Measurements from ENCODE around the gene IKZF1.

IKZF1 gene

GRCh38 chr7:50308532-50309385, 4.2 kb downstream of the IKZF1 start:
- no peaks in the 10 kb centered on the region for H3K9me3 ChIP-seq (ENCODE audit: control insufficient read depth, insufficient read depth, low read length)
- no peaks in the 10 kb centered on the region for H3K4me1 ChIP-seq (ENCODE audit: insufficient read depth, low read length)
- no peak overlapping the region for H3K9ac ChIP-seq (ENCODE audit: low read depth, low read length)
- no peaks in the 10 kb centered on the region for H3K36me3 ChIP-seq (ENCODE audit: insufficient read depth, low read length)

GRCh38 chr7:50309721-50310120, 5.2 kb downstream of the IKZF1 start:
- H3K9me3 ChIP-seq (ENCODE audit: control insufficient read depth, insufficient read depth, low read length): no peaks in the 10 kb centered on the region
- no peaks in the 10 kb centered on the region for H3K36me3 ChIP-seq (ENCODE audit: insufficient read depth, low read length)
- 0 out of 2 replicates have a peak, but pooled peaks cover 3% of the 10 kb centered on the region for H3K4me1 ChIP-seq (ENCODE audit: insufficient read depth, low read length)
- no peak overlapping the region for H3K9ac ChIP-seq (ENCODE audit: low read depth, low read length)

GRCh38 chr7:50310361-50310760, 5.8 kb downstream of the IKZF1 start:
- Histone ChIP-seq H3K9ac (ENCODE audit: low read depth, low read length) (no peak overlapping the region), H3K36me3 (ENCODE audit: insufficient read depth, low read length) (no peaks in the 10 kb centered on the region), H3K9me3 (ENCODE audit: control insufficient read depth, insufficient read depth, low read length) (no peaks in the 10 kb centered on the region), H3K4me1 (ENCODE audit: insufficient read depth, low read length) (peaks cover 10% of the 10 kb centered on the region; the same call in 1 of the 2 replicates)

GRCh38 chr7:50310956-50311355, 6.4 kb downstream of the IKZF1 start:
- Histone ChIP-seq H3K36me3 (ENCODE audit: insufficient read depth, low read length) (no peaks in the 10 kb centered on the region), H3K9ac (ENCODE audit: low read depth, low read length) (no peak overlapping the region), H3K9me3 (ENCODE audit: control insufficient read depth, insufficient read depth, low read length) (no peaks in the 10 kb centered on the region), H3K4me1 (ENCODE audit: insufficient read depth, low read length) (peaks cover 15% of the 10 kb centered on the region)

GRCh38 chr7:50312250-50313162, 8.0 kb downstream of the IKZF1 start:
- Histone ChIP-seq H3K4me1 (ENCODE audit: insufficient read depth, low read length) (peaks cover 22% of the 10 kb centered on the region), H3K36me3 (ENCODE audit: insufficient read depth, low read length) (no peaks in the 10 kb centered on the region), H3K9me3 (ENCODE audit: control insufficient read depth, insufficient read depth, low read length) (no peaks in the 10 kb centered on the region), H3K9ac (ENCODE audit: low read depth, low read length) (no peak overlapping the region)

GRCh38 chr7:50314836-50315592, 10.5 kb downstream of the IKZF1 start:
- H3K9ac ChIP-seq (ENCODE audit: low read depth, low read length): no peak overlapping the region
- no peaks in the 10 kb centered on the region for H3K36me3 ChIP-seq (ENCODE audit: insufficient read depth, low read length)
- H3K9me3 ChIP-seq (ENCODE audit: control insufficient read depth, insufficient read depth, low read length): no peaks in the 10 kb centered on the region
- H3K4me1 ChIP-seq (ENCODE audit: insufficient read depth, low read length): peaks cover 28% of the 10 kb centered on the region

GRCh38 chr7:50315739-50316671, 11.5 kb downstream of the IKZF1 start:
- Histone ChIP-seq H3K36me3 (ENCODE audit: insufficient read depth, low read length) (no peaks in the 10 kb centered on the region), H3K9me3 (ENCODE audit: control insufficient read depth, insufficient read depth, low read length) (no peaks in the 10 kb centered on the region), H3K9ac (ENCODE audit: low read depth, low read length) (no peak overlapping the region), H3K4me1 (ENCODE audit: insufficient read depth, low read length) (peaks cover 28% of the 10 kb centered on the region)

GRCh38 chr7:50317221-50317678, 12.7 kb downstream of the IKZF1 start:
- Histone ChIP-seq H3K9ac (ENCODE audit: low read depth, low read length) (no peak overlapping the region), H3K9me3 (ENCODE audit: control insufficient read depth, insufficient read depth, low read length) (no peaks in the 10 kb centered on the region), H3K36me3 (ENCODE audit: insufficient read depth, low read length) (no peaks in the 10 kb centered on the region), H3K4me1 (ENCODE audit: insufficient read depth, low read length) (peaks cover 28% of the 10 kb centered on the region)

- peaks cover 28% of the 10 kb centered on the region for H3K4me1 ChIP-seq (ENCODE audit: insufficient read depth, low read length)
- H3K9ac ChIP-seq (ENCODE audit: low read depth, low read length): no peak overlapping the region
- H3K36me3 ChIP-seq (ENCODE audit: insufficient read depth, low read length): no peaks in the 10 kb centered on the region
- H3K9me3 ChIP-seq (ENCODE audit: control insufficient read depth, insufficient read depth, low read length): no peaks in the 10 kb centered on the region
These were observed 13.5 kb downstream of the IKZF1 start for GRCh38 chr7:50317697-50318669.

- Histone ChIP-seq H3K9me3 (ENCODE audit: control insufficient read depth, insufficient read depth, low read length) (no peaks in the 10 kb centered on the region), H3K9ac (ENCODE audit: low read depth, low read length) (no peak overlapping the region), H3K4me1 (ENCODE audit: insufficient read depth, low read length) (peaks cover 7% of the 10 kb centered on the region; the same call in 1 of the 2 replicates), H3K36me3 (ENCODE audit: insufficient read depth, low read length) (no peaks in the 10 kb centered on the region)
These were observed 17.1 kb downstream of the IKZF1 start for GRCh38 chr7:50321487-50322067.

- H3K4me1 ChIP-seq (ENCODE audit: insufficient read depth, low read length): 0 out of 2 replicates have a peak, but pooled peaks cover 5% of the 10 kb centered on the region
- no peaks in the 10 kb centered on the region for H3K9me3 ChIP-seq (ENCODE audit: control insufficient read depth, insufficient read depth, low read length)
These were observed 19.6 kb downstream of the IKZF1 start for GRCh38 chr7:50324113-50324512.

GRCh38 chr7:50327443-50327842, 22.9 kb downstream of the IKZF1 start:
- Histone ChIP-seq H3K4me1 (ENCODE audit: insufficient read depth, low read length) (no peaks in the 10 kb centered on the region), H3K9me3 (ENCODE audit: control insufficient read depth, insufficient read depth, low read length) (no peaks in the 10 kb centered on the region), H3K36me3 (ENCODE audit: insufficient read depth, low read length) (no peaks in the 10 kb centered on the region), H3K9ac (ENCODE audit: low read depth, low read length) (no peak overlapping the region)

More at GRCh38 chr7:50324113-50324512, 19.6 kb downstream of the IKZF1 start:
- Histone ChIP-seq H3K36me3 (ENCODE audit: insufficient read depth, low read length) (no peaks in the 10 kb centered on the region), H3K9ac (ENCODE audit: low read depth, low read length) (no peak overlapping the region)
